Lower lobe of right lung (tissue), 2 donors: ENCODE results near the gene FAM209A. TPM values are rescaled to one million over a fixed set of nuclear protein-coding genes. Genes with fewer than 3 reads are reported as not detected.
"Not testable (repeated sequence)": the region's sequence is repeated elsewhere in the genome, so short reads cannot be mapped to it uniquely, and the experiment has no call there.

ENCODE experiments used
- ATAC-seq, 2 donors: fragments of 200-7000 bp; cut with Tn5 transposase; one replicate each; pipeline ENCODE4 v1.9.1; 2020 to 2022; ENCODE audit warnings: mild to moderate bottlenecking in 2 of 2, moderate library complexity in 2 of 2
- DNase-seq: peaks from one replicate; pipeline ENCODE4 v3.0.0-alpha.2; 2020
- H3K27ac ChIP-seq: fragments of 200-600 bp; one replicate; pipeline ENCODE4 v1.8.0; 2022
- H3K27me3 ChIP-seq: fragments of 200-600 bp; one replicate; pipeline ENCODE4 v1.8.0; 2022; ENCODE audit warnings: low read depth
- H3K36me3 ChIP-seq: fragments of 200-600 bp; one replicate; pipeline ENCODE4 v1.8.0; 2022; ENCODE audit warnings: mild to moderate bottlenecking
- H3K4me1 ChIP-seq: fragments of 200-600 bp; one replicate; pipeline ENCODE4 v1.8.0; 2022
- H3K4me3 ChIP-seq: fragments of 200-600 bp; one replicate; pipeline ENCODE4 v1.8.0; 2022; ENCODE audit warnings: mild to moderate bottlenecking
- H3K9me3 ChIP-seq: fragments of 200-600 bp; one replicate; pipeline ENCODE4 v1.8.0; 2022
- intact Hi-C: fragments of 100-400 bp; cut with DNase I; formaldehyde crosslinking; loops from one replicate; pipeline ENCODE4 v1.11.0; 2022
- total RNA-seq: library from RNA; stranded (reverse); fragmentation: NEBNext Ultra II Directional; extraction: Animal tissue kit (Norgen Biotek cat#: 25700); gene quantifications from one replicate; pipeline ENCODE4 v1.2.1, GENCODE V29; 2021
- TF ChIP-seq, protein P1 (sequence below): fragments of 200-600 bp; IDR thresholded peaks from one replicate; pipeline ENCODE4 v1.8.0; 2022; ENCODE audit warnings: antibody characterized with exemption, mild to moderate bottlenecking
- donor health status: DM: no; HTN: yes; CAD: no; lungs with severe emphysema.

FAM209A gene
- total RNA-seq, 1 donor from 2014 or later: 0.71 TPM

DNA sequence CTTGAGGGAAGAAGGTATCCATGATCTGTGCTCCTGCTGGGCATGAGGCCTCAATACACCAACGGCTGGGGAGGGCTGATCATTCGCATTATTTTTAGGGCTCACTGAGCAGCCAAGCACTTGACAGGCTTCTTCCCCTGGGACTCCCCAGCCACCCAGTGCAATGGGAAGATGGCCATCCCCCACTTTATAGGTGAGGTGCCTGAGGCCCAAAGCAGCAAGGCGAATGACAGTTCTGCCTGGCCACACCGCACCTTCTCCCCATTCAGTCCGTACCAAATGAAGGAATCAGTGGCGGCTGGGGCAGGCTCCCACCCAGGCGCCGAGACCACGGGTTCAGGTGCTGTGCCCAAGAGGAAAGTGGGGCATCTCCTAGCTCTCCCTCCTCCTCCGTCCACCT is 4.4 kb upstream of the FAM209A start:
- Histone ChIP-seq H3K4me1 (no peaks in the 10 kb centered on the region), H3K36me3 (peaks cover 43% of the 10 kb centered on the region), H3K9me3 (peaks cover 25% of the 10 kb centered on the region), H3K27ac (no peak overlapping the region), H3K4me3 (no peak overlapping the region), H3K27me3 (no peaks in the 10 kb centered on the region)
- ATAC-seq: no peak
- DNase-seq: no peak
- intact Hi-C loops: no loop called here
- TF ChIP-seq, protein P1, sequence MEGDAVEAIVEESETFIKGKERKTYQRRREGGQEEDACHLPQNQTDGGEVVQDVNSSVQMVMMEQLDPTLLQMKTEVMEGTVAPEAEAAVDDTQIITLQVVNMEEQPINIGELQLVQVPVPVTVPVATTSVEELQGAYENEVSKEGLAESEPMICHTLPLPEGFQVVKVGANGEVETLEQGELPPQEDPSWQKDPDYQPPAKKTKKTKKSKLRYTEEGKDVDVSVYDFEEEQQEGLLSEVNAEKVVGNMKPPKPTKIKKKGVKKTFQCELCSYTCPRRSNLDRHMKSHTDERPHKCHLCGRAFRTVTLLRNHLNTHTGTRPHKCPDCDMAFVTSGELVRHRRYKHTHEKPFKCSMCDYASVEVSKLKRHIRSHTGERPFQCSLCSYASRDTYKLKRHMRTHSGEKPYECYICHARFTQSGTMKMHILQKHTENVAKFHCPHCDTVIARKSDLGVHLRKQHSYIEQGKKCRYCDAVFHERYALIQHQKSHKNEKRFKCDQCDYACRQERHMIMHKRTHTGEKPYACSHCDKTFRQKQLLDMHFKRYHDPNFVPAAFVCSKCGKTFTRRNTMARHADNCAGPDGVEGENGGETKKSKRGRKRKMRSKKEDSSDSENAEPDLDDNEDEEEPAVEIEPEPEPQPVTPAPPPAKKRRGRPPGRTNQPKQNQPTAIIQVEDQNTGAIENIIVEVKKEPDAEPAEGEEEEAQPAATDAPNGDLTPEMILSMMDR: no peak

DNA sequence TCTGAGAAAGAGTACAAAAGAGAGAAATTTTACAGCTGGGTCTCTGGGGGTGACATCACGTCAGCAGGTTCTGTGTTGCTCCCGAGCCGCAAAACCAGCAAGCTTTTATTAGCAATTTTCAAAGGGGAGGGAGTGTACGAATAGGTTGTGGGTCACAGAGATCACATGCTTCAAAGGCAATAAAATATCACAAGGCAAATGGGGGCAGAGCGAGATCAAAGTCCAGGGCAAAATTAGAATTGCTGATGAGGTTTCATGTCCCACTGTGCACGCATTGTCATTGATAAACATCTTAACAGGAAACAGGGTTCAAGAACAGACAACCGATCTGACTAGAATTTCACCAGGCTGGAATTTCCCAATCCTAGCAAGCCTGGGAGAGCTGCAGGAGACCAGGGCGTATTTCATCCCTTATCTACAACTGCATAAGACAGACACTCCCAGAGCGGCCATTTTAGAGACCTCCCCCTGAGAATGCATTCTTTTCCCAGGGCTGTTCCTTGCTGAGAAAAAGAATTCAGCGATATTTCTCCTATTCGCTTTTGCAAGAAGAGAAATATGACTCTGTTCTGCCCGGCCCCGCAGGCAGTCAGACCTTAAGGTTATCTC is 3.7 kb upstream of the FAM209A start:
- intact Hi-C loops, H3K27me3 ChIP-seq, H3K4me1 ChIP-seq, ATAC-seq, H3K4me3 ChIP-seq, DNase-seq, H3K27ac ChIP-seq: not testable (repeated sequence)
- peaks cover 43% of the 10 kb centered on the region for H3K36me3 ChIP-seq
- peaks cover 25% of the 10 kb centered on the region for H3K9me3 ChIP-seq

DNA sequence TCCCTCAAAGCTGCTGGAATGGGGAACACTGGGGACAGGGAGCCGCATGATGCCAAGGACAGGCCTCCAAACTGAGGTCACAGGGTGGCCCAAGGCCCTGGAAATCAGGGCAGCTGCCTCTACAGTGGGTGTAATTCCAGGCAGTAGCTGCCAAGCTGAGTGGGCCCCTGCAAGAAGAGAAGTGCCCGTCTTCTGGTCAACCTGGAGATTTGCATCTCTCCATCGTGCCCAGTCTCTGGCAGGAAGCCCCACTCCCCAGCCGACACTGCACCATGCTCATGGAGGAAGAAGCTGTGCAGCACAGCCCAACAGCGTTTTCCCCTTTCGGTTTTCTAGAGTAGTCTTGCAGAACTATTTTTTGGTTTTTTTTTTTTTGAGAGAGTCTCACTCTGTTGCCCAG is 2.2 kb upstream of the FAM209A start:
- Histone ChIP-seq H3K36me3 (peaks cover 31% of the 10 kb centered on the region), H3K27ac (no peak overlapping the region), H3K4me3 (no peak overlapping the region), H3K27me3 (no peaks in the 10 kb centered on the region), H3K4me1 (no peaks in the 10 kb centered on the region), H3K9me3 (peaks cover 25% of the 10 kb centered on the region)
- DNase-seq (no peak), ATAC-seq (no peak)
- TF ChIP-seq, protein P1: no peak
- intact Hi-C loops: no loop called here

DNA sequence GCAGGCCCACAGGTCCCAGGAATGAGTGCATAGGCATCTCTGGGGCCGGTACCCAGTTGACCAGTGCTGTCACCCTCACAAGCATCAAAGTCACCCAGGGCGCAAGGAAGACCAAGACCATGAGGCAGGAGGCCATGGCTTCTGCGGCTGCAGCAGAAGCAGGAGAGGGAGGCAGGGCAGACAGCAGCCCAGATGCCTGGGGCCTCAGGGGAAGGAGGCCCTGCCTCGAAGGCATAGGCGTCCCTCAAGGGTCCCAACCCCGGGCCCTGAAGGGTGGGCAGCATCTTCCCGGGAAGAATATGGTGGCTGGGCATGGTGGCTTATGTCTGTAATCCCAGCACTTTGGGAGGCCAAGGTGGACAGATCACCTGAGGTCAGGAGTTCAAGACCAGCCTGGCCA is 3.0 kb downstream of the FAM209A start:
- intact Hi-C loops: no loop called here
- H3K4me1 ChIP-seq: no peaks in the 10 kb centered on the region
- H3K27ac ChIP-seq: no peak overlapping the region
- H3K4me3 ChIP-seq: no peak overlapping the region
- ATAC-seq (no peak), DNase-seq (no peak)
- H3K9me3 ChIP-seq: no peaks in the 10 kb centered on the region
- H3K27me3 ChIP-seq: no peaks in the 10 kb centered on the region
- TF ChIP-seq, protein P1: no peak
- no peaks in the 10 kb centered on the region for H3K36me3 ChIP-seq

DNA sequence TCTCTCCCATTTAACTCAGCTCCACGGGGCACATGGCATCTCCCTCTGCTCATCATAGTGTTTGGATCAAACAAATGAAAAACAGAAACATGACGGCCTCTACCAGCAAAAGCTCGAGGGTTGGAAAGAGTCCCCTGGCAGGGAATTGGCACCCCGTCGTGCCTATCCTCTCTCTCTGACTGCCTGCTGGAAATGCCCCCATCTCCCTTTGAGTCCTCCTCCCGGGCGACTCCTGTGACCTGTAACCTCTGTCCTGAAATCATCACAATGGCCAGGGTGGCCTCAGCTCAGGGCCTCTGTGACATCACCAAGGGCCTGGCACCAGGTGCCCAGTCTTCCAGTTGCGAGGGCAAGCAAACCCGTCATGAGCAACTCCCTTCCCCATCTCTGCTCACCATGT is 8.4 kb downstream of the FAM209A start, which contains the start of gene FAM209B:
Gene FAM209B, plus strand, starts transcription at position 301 of the 400 bp plus-strand sequence. Its CDS starts 96 bp downstream, at position 397.
- intact Hi-C loops, H3K9me3 ChIP-seq, DNase-seq, H3K4me1 ChIP-seq, H3K27me3 ChIP-seq, H3K4me3 ChIP-seq, H3K27ac ChIP-seq, ATAC-seq, H3K36me3 ChIP-seq: not testable (repeated sequence)

DNA sequence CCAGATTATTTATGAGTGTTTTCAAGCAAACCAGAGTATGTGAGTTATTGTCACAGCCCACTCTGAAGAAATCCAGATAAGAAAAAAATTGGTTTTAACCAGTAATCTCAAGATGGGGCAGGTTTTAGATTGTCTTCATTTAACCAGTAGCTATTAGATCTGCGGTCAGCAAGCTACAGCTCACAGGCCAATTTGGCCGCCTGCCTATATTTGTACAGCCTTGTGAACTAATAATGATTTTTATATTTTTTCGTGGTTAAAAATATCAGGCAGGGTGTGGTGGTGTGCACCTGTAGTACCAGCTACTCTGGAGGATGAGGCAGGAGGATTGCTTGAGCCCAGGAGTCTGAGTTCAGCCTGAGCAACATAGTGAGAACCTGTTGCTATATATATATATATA is 13.5 kb downstream of the FAM209A start:
- Histone ChIP-seq H3K4me1 (no peaks in the 10 kb centered on the region), H3K4me3 (no peak overlapping the region), H3K27me3 (no peaks in the 10 kb centered on the region), H3K36me3 (no peaks in the 10 kb centered on the region), H3K27ac (no peak overlapping the region), H3K9me3 (no peaks in the 10 kb centered on the region)
- ATAC-seq: no peak
- intact Hi-C loops: no loop called here
- DNase-seq: no peak
- TF ChIP-seq, protein P1: no peak
